HepG2 (cell line): Measurements from ENCODE around the gene CLDND2. TPM values are rescaled to one million over a fixed set of nuclear protein-coding genes. Genes with fewer than 3 reads are reported as not detected.

Experiments used
- ATAC-seq: fragments of 200-7000 bp; cut with Tn5 transposase; 3 replicates; pipeline ENCODE4 v1.9.1; 2020; ENCODE audit warnings: mild to moderate bottlenecking, moderate library complexity
- BruUV-seq: library from RNA; stranded (reverse); fragments of 400-500 nt; replicated peaks from 2 replicates; lab custom pipeline; 2021; lab: Mats Ljungman, UMichigan
- CTCF ChIA-PET: fragments of 300-600 bp; formaldehyde crosslinking; extraction: SDS; loops from one replicate; lab custom pipeline; 2021; ENCODE audit warnings: low total read pairs, inconsistent platforms, low intra/inter-chr PET ratio; lab: Yijun Ruan, JAX
- POLR2A ChIA-PET: fragments of 350-600 bp; sonication (Branson Sonifier 250); formaldehyde crosslinking; loops from one replicate; lab custom pipeline; 2020; ENCODE audit warnings: antibody characterized with exemption, inconsistent platforms; lab: Yijun Ruan, JAX
- DNase-seq: peaks from one replicate; pipeline ENCODE4 v3.0.0-alpha.2; 2015; ENCODE audit warnings: low spot score
- FAIRE-seq: peaks from 3 replicates; lab custom pipeline; 2011; peaks lifted over from hg19 to GRCh38; lab: Jason Lieb, UNC
- H2AFZ ChIP-seq: one replicate; pipeline ENCODE4 v1.6.1; 2011; ENCODE audit warnings: low read length, inconsistent platforms
- H3K27ac ChIP-seq: fragments of 300-600 bp; 3 replicates; pipeline ENCODE4 v1.8.0; 2011; ENCODE audit warnings: mixed run types, mild to moderate bottlenecking, mixed read lengths, low read length, inconsistent platforms; ENCODE audit not compliant: insufficient read depth; ENCODE audit errors: extremely low read length
- H3K27me3 ChIP-seq, 2 experiments: fragments of 200-600 bp in 1 of 2; 2 replicates in 1 of 2; 3 replicates in 1 of 2; pipeline versions ENCODE4 v1.6.0 to v1.8.0; 2011; ENCODE audit warnings: low read length in 2 of 2, mild to moderate bottlenecking in 2 of 2, moderate library complexity in 2 of 2, inconsistent platforms in 1 of 2; ENCODE audit not compliant: insufficient read depth in 2 of 2, control insufficient read depth in 1 of 2
- H3K36me3 ChIP-seq, 2 experiments: fragments of 200-600 bp in 1 of 2; replicated peaks in 1 of 2; 2 replicates in 1 of 2; 3 replicates in 1 of 2; pipeline versions ENCODE4 v1.5.1 to v1.8.0; 2011; ENCODE audit warnings: low read length in 2 of 2, inconsistent platforms in 1 of 2; ENCODE audit not compliant: insufficient read depth in 2 of 2, control insufficient read depth in 1 of 2
- H3K4me1 ChIP-seq: 2 replicates; pipeline ENCODE4 v1.5.1; 2012; ENCODE audit warnings: low read length, inconsistent platforms; ENCODE audit not compliant: insufficient read depth
- H3K4me2 ChIP-seq: 2 replicates; pipeline ENCODE4 v1.6.0; 2011; ENCODE audit warnings: low read depth, low read length, inconsistent platforms
- H3K4me3 ChIP-seq, 3 experiments: fragments of 200-600 bp in 1 of 3; sonication (generic), shearing (Covaris generic) in 1 of 3; replicated peaks in 1 of 3; 2 replicates each; pipeline ENCODE4 v1.5.1; 2011 to 2016; ENCODE audit warnings: low read length in 3 of 3, inconsistent platforms in 2 of 3, low read depth in 2 of 3, mild to moderate bottlenecking in 2 of 3, control low read depth in 1 of 3, mixed read lengths in 1 of 3; ENCODE audit not compliant: insufficient read depth in 1 of 3
- H3K79me2 ChIP-seq: one replicate; pipeline ENCODE4 v1.6.1; 2011; ENCODE audit warnings: low read length, inconsistent platforms; ENCODE audit not compliant: insufficient read depth
- H3K9ac ChIP-seq: 2 replicates; pipeline ENCODE4 v1.6.0; 2011; ENCODE audit warnings: mild to moderate bottlenecking, low read depth, low read length, inconsistent platforms; ENCODE audit not compliant: insufficient read depth
- H3K9me3 ChIP-seq: 2 replicates; pipeline ENCODE4 v1.5.1; 2012; ENCODE audit warnings: mild to moderate bottlenecking, low read length
- H4K20me1 ChIP-seq: 2 replicates; pipeline ENCODE4 v1.6.0; 2011; ENCODE audit warnings: inconsistent platforms, mild to moderate bottlenecking, low read length, moderate library complexity; ENCODE audit not compliant: insufficient read depth
- BRD4 ChIP-seq: sonication (generic); formaldehyde crosslinking; IDR thresholded peaks from 2 replicates; pipeline ENCODE4 v1.4.0; 2020; ENCODE audit warnings: missing genetic modification reagents
- KDM1A ChIP-seq: IDR thresholded peaks from 2 replicates; pipeline ENCODE4 v1.6.1; 2016; ENCODE audit warnings: missing compliant biosample characterization
- NAIF1 ChIP-seq: sonication (generic); formaldehyde crosslinking; IDR thresholded peaks from 2 replicates; pipeline ENCODE4 v1.5.0; 2020; ENCODE audit warnings: mild to moderate bottlenecking, missing genetic modification reagents, borderline replicate concordance
- NFIC ChIP-seq: IDR thresholded peaks from 2 replicates; pipeline ENCODE4 v1.6.1; 2012; ENCODE audit warnings: mild to moderate bottlenecking, low read length, inconsistent platforms
- ZNF275 ChIP-seq: sonication (generic); formaldehyde crosslinking; IDR thresholded peaks from 2 replicates; pipeline ENCODE4 v1.8.0; 2022; ENCODE audit warnings: missing genetic modification reagents, mild to moderate bottlenecking, inconsistent platforms, borderline replicate concordance
- WGBS: methylation state at CpG from one replicate; pipeline ENCODE4 v1.1.6; 2017; ENCODE audit warnings: low lambda C conversion rate; 5-methylcytosine and 5-hydroxymethylcytosine counted together
- in situ Hi-C: cut with HindIII; loops from 2 replicates; pipeline ENCODE4 v1.10.0; 2017; ENCODE audit warnings: low pct_unique_long_range_greater_than_20kb; ENCODE audit not compliant: extremely low pct_ligation_motif_present
- intact Hi-C: fragments of 100-400 bp; cut with micrococcal nuclease; formaldehyde crosslinking; loops from one replicate; pipeline ENCODE4 v1.10.0; 2022; ENCODE audit not compliant: unreplicated experiment
- polyA plus RNA-seq, 8 experiments: library from polyadenylated mRNA; depleted of rRNA in 3 of 8; stranded (reverse) in 7 of 8; unstranded in 1 of 8; fragments of >200 nt; fragmentation: Illumina TruSeq in 4 of 8; extraction: Trizol in 4 of 8; gene quantifications; 2 replicates each; pipeline versions ENCODE4 v1.2.1 to v1.2.3, GENCODE V29; 2011 to 2016; ENCODE audit warnings: low read depth in 4 of 8, missing spikeins in 1 of 8, mixed read lengths in 1 of 8; ENCODE audit not compliant: insufficient read depth in 1 of 8
- total RNA-seq, 5 experiments: library from RNA; depleted of rRNA; stranded (reverse); fragments of >200 nt; fragmentation: Illumina TruSeq; extraction: Trizol; gene quantifications; 2 replicates each; pipeline ENCODE4 v1.2.3, GENCODE V29; 2016; ENCODE audit warnings: low read depth in 1 of 5
- TF ChIP-seq, protein P1 (sequence below): sonication (generic); formaldehyde crosslinking; IDR thresholded peaks from 2 replicates; pipeline ENCODE4 v1.8.0; 2022; ENCODE audit warnings: mild to moderate bottlenecking, missing genetic modification reagents
- TF ChIP-seq, protein P2 (sequence below): sonication (generic); formaldehyde crosslinking; IDR thresholded peaks from 2 replicates; pipeline ENCODE4 v1.4.0; 2020; ENCODE audit warnings: low read depth, mild to moderate bottlenecking, missing genetic modification reagents

CLDND2 gene
- total and polyA plus RNA-seq, 2 of the 13 experiments (the other 11 are each of a cell fraction or from before 2014, with no cell fraction given): 0.84 to 1.8 TPM

DNA sequence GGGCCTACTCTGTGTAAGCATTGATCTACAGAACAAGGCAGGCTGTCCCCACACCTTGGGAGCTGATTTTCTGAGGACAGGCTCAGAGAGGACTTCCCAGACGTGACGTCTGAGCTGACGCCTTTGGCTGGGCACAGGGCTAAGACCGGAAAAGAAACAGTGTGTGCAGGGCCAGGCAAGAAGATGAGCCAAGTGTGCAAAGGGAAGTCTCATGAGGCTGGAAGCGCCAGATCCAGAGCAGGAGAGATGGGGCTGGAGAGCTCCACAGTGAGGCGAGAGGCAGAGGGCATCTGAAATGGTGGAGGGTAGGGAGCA is 44.7 kb downstream of the CLDND2 start (continued):
- no peak for TF ChIP-seq ZNF275 (CRISPR knock-in tag)
- no peak for TF ChIP-seq KDM1A
- TF ChIP-seq, protein P1, sequence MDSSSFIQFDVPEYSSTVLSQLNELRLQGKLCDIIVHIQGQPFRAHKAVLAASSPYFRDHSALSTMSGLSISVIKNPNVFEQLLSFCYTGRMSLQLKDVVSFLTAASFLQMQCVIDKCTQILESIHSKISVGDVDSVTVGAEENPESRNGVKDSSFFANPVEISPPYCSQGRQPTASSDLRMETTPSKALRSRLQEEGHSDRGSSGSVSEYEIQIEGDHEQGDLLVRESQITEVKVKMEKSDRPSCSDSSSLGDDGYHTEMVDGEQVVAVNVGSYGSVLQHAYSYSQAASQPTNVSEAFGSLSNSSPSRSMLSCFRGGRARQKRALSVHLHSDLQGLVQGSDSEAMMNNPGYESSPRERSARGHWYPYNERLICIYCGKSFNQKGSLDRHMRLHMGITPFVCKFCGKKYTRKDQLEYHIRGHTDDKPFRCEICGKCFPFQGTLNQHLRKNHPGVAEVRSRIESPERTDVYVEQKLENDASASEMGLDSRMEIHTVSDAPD (CRISPR knock-in tag): no peak
- no peak for TF ChIP-seq BRD4 (CRISPR knock-in tag)
- TF ChIP-seq, protein P2, sequence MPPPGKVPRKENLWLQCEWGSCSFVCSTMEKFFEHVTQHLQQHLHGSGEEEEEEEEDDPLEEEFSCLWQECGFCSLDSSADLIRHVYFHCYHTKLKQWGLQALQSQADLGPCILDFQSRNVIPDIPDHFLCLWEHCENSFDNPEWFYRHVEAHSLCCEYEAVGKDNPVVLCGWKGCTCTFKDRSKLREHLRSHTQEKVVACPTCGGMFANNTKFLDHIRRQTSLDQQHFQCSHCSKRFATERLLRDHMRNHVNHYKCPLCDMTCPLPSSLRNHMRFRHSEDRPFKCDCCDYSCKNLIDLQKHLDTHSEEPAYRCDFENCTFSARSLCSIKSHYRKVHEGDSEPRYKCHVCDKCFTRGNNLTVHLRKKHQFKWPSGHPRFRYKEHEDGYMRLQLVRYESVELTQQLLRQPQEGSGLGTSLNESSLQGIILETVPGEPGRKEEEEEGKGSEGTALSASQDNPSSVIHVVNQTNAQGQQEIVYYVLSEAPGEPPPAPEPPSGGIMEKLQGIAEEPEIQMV: no peak

GRCh38 chr19:51323481-51324166 is 45.2 kb downstream of the CLDND2 start:
- Histone ChIP-seq H3K79me2 (no peaks in the 10 kb centered on the region), H3K4me3 (no peak overlapping the region), H3K27ac (no peak overlapping the region), H3K27me3 (peaks cover 8 to 45% of the 10 kb centered on the region in 2 experiments; a peak in 4 of 5 replicates), H3K9me3 (no peaks in the 10 kb centered on the region), H2AFZ (no peak overlapping the region), H3K9ac (no peak overlapping the region), H3K4me1 (peaks cover 32% of the 10 kb centered on the region), H3K4me2 (no peak overlapping the region), H3K36me3 (no peaks in the 10 kb centered on the region), H4K20me1 (no peaks in the 10 kb centered on the region)
- ChIA-PET CTCF (no interaction called here), POLR2A (interaction anchor here (1.1 kb wide), 1 partner anchor 13 kb away, joined by 3 read pairs; no protein-coding TSS in a partner anchor)
- FAIRE-seq (no peak), DNase-seq (no peak), ATAC-seq (no peak)
- in situ Hi-C loops: no loop called here
- BruUV-seq: no TSS peak
- 31% methylated on average over 21 of the region's 29 CpGs for WGBS
- intact Hi-C loops: no loop called here
- no peak for TF ChIP-seq NAIF1 (CRISPR knock-in tag)
- TF ChIP-seq NFIC: no peak
